Measurements from ENCODE around the gene IL12RB1. TPM values are rescaled to one million over a fixed set of nuclear protein-coding genes. Genes with fewer than 3 reads are reported as not detected.

Gene IL12RB1
- total and polyA plus RNA-seq, 2 of the 8 experiments (the other 6 are each of a cell fraction or from before 2014, with no cell fraction given) = 0.03 TPM; not detected in 1

- TF ChIP-seq CHD2 (IDR thresholded peaks at IDR 0.05; ENCODE audit: low read length) = no peak
- no peak for TF ChIP-seq FOSL1 (IDR thresholded peaks at IDR 0.05; ENCODE audit: insufficient read depth, low read depth, low read length)
- TF ChIP-seq, protein P1, sequence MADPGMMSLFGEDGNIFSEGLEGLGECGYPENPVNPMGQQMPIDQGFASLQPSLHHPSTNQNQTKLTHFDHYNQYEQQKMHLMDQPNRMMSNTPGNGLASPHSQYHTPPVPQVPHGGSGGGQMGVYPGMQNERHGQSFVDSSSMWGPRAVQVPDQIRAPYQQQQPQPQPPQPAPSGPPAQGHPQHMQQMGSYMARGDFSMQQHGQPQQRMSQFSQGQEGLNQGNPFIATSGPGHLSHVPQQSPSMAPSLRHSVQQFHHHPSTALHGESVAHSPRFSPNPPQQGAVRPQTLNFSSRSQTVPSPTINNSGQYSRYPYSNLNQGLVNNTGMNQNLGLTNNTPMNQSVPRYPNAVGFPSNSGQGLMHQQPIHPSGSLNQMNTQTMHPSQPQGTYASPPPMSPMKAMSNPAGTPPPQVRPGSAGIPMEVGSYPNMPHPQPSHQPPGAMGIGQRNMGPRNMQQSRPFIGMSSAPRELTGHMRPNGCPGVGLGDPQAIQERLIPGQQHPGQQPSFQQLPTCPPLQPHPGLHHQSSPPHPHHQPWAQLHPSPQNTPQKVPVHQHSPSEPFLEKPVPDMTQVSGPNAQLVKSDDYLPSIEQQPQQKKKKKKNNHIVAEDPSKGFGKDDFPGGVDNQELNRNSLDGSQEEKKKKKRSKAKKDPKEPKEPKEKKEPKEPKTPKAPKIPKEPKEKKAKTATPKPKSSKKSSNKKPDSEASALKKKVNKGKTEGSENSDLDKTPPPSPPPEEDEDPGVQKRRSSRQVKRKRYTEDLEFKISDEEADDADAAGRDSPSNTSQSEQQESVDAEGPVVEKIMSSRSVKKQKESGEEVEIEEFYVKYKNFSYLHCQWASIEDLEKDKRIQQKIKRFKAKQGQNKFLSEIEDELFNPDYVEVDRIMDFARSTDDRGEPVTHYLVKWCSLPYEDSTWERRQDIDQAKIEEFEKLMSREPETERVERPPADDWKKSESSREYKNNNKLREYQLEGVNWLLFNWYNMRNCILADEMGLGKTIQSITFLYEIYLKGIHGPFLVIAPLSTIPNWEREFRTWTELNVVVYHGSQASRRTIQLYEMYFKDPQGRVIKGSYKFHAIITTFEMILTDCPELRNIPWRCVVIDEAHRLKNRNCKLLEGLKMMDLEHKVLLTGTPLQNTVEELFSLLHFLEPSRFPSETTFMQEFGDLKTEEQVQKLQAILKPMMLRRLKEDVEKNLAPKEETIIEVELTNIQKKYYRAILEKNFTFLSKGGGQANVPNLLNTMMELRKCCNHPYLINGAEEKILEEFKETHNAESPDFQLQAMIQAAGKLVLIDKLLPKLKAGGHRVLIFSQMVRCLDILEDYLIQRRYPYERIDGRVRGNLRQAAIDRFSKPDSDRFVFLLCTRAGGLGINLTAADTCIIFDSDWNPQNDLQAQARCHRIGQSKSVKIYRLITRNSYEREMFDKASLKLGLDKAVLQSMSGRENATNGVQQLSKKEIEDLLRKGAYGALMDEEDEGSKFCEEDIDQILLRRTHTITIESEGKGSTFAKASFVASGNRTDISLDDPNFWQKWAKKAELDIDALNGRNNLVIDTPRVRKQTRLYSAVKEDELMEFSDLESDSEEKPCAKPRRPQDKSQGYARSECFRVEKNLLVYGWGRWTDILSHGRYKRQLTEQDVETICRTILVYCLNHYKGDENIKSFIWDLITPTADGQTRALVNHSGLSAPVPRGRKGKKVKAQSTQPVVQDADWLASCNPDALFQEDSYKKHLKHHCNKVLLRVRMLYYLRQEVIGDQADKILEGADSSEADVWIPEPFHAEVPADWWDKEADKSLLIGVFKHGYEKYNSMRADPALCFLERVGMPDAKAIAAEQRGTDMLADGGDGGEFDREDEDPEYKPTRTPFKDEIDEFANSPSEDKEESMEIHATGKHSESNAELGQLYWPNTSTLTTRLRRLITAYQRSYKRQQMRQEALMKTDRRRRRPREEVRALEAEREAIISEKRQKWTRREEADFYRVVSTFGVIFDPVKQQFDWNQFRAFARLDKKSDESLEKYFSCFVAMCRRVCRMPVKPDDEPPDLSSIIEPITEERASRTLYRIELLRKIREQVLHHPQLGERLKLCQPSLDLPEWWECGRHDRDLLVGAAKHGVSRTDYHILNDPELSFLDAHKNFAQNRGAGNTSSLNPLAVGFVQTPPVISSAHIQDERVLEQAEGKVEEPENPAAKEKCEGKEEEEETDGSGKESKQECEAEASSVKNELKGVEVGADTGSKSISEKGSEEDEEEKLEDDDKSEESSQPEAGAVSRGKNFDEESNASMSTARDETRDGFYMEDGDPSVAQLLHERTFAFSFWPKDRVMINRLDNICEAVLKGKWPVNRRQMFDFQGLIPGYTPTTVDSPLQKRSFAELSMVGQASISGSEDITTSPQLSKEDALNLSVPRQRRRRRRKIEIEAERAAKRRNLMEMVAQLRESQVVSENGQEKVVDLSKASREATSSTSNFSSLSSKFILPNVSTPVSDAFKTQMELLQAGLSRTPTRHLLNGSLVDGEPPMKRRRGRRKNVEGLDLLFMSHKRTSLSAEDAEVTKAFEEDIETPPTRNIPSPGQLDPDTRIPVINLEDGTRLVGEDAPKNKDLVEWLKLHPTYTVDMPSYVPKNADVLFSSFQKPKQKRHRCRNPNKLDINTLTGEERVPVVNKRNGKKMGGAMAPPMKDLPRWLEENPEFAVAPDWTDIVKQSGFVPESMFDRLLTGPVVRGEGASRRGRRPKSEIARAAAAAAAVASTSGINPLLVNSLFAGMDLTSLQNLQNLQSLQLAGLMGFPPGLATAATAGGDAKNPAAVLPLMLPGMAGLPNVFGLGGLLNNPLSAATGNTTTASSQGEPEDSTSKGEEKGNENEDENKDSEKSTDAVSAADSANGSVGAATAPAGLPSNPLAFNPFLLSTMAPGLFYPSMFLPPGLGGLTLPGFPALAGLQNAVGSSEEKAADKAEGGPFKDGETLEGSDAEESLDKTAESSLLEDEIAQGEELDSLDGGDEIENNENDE (IDR thresholded peaks at IDR 0.05; ENCODE audit: insufficient replicate concordance, low read length) = no peak
- no peak for TF ChIP-seq TAF7 (optimal IDR thresholded peaks at IDR 0.05; ENCODE audit: borderline replicate concordance, low read depth, low read length)
- TF ChIP-seq SP1 (IDR thresholded peaks at IDR 0.05; ENCODE audit: low read depth, low read length) = no peak
- no peak for TF ChIP-seq TCF12 (IDR thresholded peaks at IDR 0.05; ENCODE audit: low read depth, low read length)
- no peak for TF ChIP-seq CREB1 (IDR thresholded peaks at IDR 0.05)
Measured at GRCh38 chr19:18107235-18107634, 20.5 kb upstream of the IL12RB1 start (continued).
